Naive thymus-derived CD4-positive, alpha-beta T cell (primary cell): ENCODE measurements around the gene HMX1. TPM values are rescaled to one million over a fixed set of nuclear protein-coding genes. Genes with fewer than 3 reads are reported as not detected.
A peak's percentile ranks its signal among the peaks of the same experiment; 100 is the strongest.

Experiments
- ATAC-seq: fragments of 150-1000 bp; cut with Tn5 transposase; 2 replicates; pipeline ENCODE4 v1.10.0; 2021; ENCODE audit warnings: mild to moderate bottlenecking, moderate library complexity
- CTCF ChIA-PET: fragments of 350-600 bp; sonication (Branson Sonifier 250); formaldehyde crosslinking; loops from one replicate; lab custom pipeline; 2021; ENCODE audit warnings: antibody characterized with exemption; lab: Charles Lee
- POLR2A ChIA-PET: fragments of 350-600 bp; sonication (Branson Sonifier 250); formaldehyde crosslinking; loops from one replicate; lab custom pipeline; 2021; ENCODE audit warnings: antibody characterized with exemption, inconsistent platforms; lab: Charles Lee
- DNase-seq, 9 donors: peaks; one replicate each; pipeline versions ENCODE4 v3.0.0 to v3.0.0-alpha.2; 2020 to 2022; ENCODE audit warnings: mixed read lengths in 1 of 9
- H3K27ac ChIP-seq: one replicate; pipeline ENCODE4 v1.7.0; 2013; ENCODE audit warnings: mild to moderate bottlenecking, low read depth, low read length, moderate library complexity
- H3K27me3 ChIP-seq, 2 donors: one replicate each; pipeline ENCODE4 v1.7.0; 2013; ENCODE audit warnings: low read length in 2 of 2, mild to moderate bottlenecking in 2 of 2, moderate library complexity in 2 of 2; ENCODE audit not compliant: control insufficient read depth in 2 of 2, insufficient read depth in 2 of 2
- H3K36me3 ChIP-seq, 3 experiments: 1 replicate in 2 of 3; 2 replicates in 1 of 3; pipeline ENCODE4 v1.7.0; 2013; ENCODE audit warnings: low read length in 3 of 3, mild to moderate bottlenecking in 3 of 3, moderate library complexity in 1 of 3; ENCODE audit not compliant: insufficient read depth in 3 of 3, control insufficient read depth in 2 of 3
- H3K4me1 ChIP-seq, 2 donors: one replicate each; pipeline ENCODE4 v1.7.0; 2013; ENCODE audit warnings: low read length in 2 of 2, mild to moderate bottlenecking in 2 of 2, moderate library complexity in 1 of 2; ENCODE audit not compliant: control insufficient read depth in 2 of 2, insufficient read depth in 2 of 2
- H3K4me3 ChIP-seq: 2 replicates; pipeline ENCODE4 v1.7.0; 2013; ENCODE audit warnings: mild to moderate bottlenecking, low read length
- H3K9me3 ChIP-seq, 3 experiments: 1 replicate in 2 of 3; 2 replicates in 1 of 3; pipeline ENCODE4 v1.7.0; 2013; ENCODE audit warnings: low read length in 3 of 3; ENCODE audit not compliant: control insufficient read depth in 2 of 3
- H3K27ac Mint-ChIP-seq, 9 donors: one replicate each; pipeline ENCODE4 v1.8.0; 2020 to 2022; ENCODE audit warnings: mixed read lengths in 9 of 9, mild to moderate bottlenecking in 8 of 9, moderate library complexity in 5 of 9, inconsistent platforms in 2 of 9
- H3K27me3 Mint-ChIP-seq, 5 donors: one replicate each; pipeline ENCODE4 v1.8.0; 2021 to 2022; ENCODE audit warnings: mixed read lengths in 5 of 5, mild to moderate bottlenecking in 1 of 5
- H3K36me3 Mint-ChIP-seq, 5 donors: one replicate each; pipeline ENCODE4 v1.8.0; 2020 to 2022; ENCODE audit warnings: mixed read lengths in 5 of 5, mild to moderate bottlenecking in 3 of 5, inconsistent platforms in 1 of 5
- H3K4me1 Mint-ChIP-seq, 7 donors: one replicate each; pipeline ENCODE4 v1.8.0; 2020 to 2022; ENCODE audit warnings: mixed read lengths in 7 of 7, mild to moderate bottlenecking in 3 of 7, inconsistent platforms in 1 of 7
- H3K4me3 Mint-ChIP-seq, 10 donors: one replicate each; pipeline ENCODE4 v1.8.0; 2020 to 2022; ENCODE audit warnings: mild to moderate bottlenecking in 10 of 10, mixed read lengths in 10 of 10, moderate library complexity in 6 of 10, inconsistent platforms in 2 of 10
- H3K9me3 Mint-ChIP-seq, 11 donors: one replicate each; pipeline ENCODE4 v1.8.0; 2020 to 2022; ENCODE audit warnings: mixed read lengths in 11 of 11, mild to moderate bottlenecking in 4 of 11, inconsistent platforms in 1 of 11, moderate library complexity in 1 of 11
- intact Hi-C, 2 donors: fragments of 100-400 bp; cut with micrococcal nuclease; formaldehyde crosslinking; loops; one replicate each; pipeline ENCODE4 v1.15.1; 2023
- polyA plus RNA-seq, 2 donors: library from polyadenylated mRNA; unstranded; fragments of 300-500 nt; fragmentation: Illumina TruSeq; gene quantifications; one replicate each; pipeline ENCODE4 v1.2.3, GENCODE V29; 2021
- total RNA-seq, 6 experiments: library from RNA in 5 of 6; stranded (reverse) in 5 of 6; gene quantifications; 1 replicate in 5 of 6; 2 replicates in 1 of 6; pipeline ENCODE4 v1.2.3 and lab custom pipeline; 2021 to 2026

Gene HMX1
- total and polyA plus RNA-seq, 7 experiments from 2014 or later, result not detected

DNA sequence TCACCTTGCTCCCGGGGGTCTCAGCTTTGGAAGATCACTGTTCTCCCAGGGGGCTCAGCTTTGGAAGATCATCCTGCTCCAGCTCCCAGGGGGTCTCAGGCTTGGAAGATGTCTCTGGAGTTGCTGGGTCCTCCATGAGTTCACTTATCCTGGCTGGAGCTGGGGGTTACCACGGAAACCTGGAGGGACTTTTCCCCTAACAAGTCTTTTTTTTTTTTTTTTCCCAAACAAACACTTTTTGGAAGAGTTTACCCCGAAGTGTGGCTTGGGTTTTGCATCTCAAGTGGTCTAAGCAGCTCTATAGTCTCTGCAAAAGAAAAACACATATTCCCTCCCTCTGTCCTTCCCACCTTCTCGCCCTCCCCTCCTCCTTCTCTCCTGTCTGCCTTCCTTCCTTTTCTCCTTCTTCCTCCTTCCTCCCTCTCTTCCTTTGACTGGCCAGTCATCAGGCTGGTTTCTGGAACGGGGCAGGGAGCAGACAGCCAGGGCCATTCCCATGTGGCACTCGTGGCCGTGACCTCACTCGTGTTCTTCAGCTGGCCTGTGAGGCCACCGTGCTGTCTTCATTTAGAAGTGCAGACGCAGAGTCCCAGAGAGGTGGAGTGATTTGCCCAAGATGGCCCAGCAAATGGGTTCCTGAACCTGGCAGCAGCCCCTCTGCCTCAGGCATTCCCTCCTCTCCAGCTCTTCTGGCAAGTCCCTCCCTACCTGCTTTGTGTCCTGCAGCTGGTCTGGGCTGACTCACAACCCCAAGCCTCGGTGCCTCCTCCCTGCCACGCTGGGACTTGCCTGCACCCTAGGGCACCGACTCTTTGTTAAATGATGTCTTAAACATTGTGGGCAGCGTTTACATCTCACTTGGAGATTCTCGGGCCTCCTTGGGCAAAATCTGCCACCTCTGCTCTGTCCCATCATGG, 25.9 kb upstream of the HMX1 start:
- no peak overlapping the region for H3K27ac Mint-ChIP-seq
- Histone ChIP-seq H3K9me3 (peaks cover 0 to 11% (median 0%) of the 10 kb centered on the region in 3 experiments), H3K27me3 (no peaks in the 10 kb centered on the region), H3K27ac (no peak overlapping the region), H3K4me3 (no peak overlapping the region), H3K36me3 (no peaks in the 10 kb centered on the region), H3K4me1 (no peaks in the 10 kb centered on the region)
- H3K4me3 Mint-ChIP-seq, result no peak overlapping the region
- H3K36me3 Mint-ChIP-seq, result peaks cover 0 to 3% (median 0%) of the 10 kb centered on the region in 5 donors
- H3K4me1 Mint-ChIP-seq, result no peaks in the 10 kb centered on the region
- ChIA-PET POLR2A (no interaction called here), CTCF (no interaction called here)
- ATAC-seq, result no peak
- peaks cover 11 to 23% (median 21%) of the 10 kb centered on the region in 5 donors for H3K27me3 Mint-ChIP-seq
- intact Hi-C loops, result no loop called here
- DNase-seq, result no peak
- peaks cover 2 to 13% (median 7%) of the 10 kb centered on the region in 11 donors for H3K9me3 Mint-ChIP-seq

DNA sequence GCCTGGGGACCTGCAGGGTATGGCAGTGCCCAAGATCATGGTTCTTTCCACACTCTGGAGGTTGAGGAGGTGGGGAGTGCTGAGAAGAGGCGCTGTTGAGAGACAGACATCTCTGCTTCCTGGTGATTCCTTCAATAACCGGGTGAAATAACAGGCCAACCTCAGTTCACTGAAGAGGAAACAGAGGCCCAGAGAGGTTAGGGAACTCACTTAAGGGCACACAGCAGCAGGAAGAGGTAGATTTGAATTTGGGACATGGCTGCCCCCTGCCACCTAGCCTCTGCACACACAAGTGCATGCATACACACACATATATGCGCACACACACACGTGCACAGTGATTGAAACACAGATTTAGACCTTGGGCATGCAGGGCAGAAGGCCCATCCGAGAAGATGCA, 24.9 kb upstream of the HMX1 start:
- H3K36me3 ChIP-seq, result no peaks in the 10 kb centered on the region
- no peak overlapping the region for H3K27ac ChIP-seq
- H3K9me3 Mint-ChIP-seq, result peaks cover 0 to 7% (median 2%) of the 10 kb centered on the region in 11 donors
- DNase-seq (no peak), ATAC-seq (no peak)
- H3K27ac Mint-ChIP-seq, result no peak overlapping the region
- H3K27me3 ChIP-seq, result no peaks in the 10 kb centered on the region
- H3K4me1 ChIP-seq, result no peaks in the 10 kb centered on the region
- intact Hi-C loops, result no loop called here
- H3K36me3 Mint-ChIP-seq, result peaks cover 0 to 1% (median 0%) of the 10 kb centered on the region in 5 donors
- no peak overlapping the region for H3K4me3 ChIP-seq
- H3K9me3 ChIP-seq, result peaks cover 0 to 6% (median 0%) of the 10 kb centered on the region in 3 experiments
- CTCF ChIA-PET, result no interaction called here
- POLR2A ChIA-PET, result no interaction called here
- H3K4me1 Mint-ChIP-seq, result no peaks in the 10 kb centered on the region
- H3K27me3 Mint-ChIP-seq, result peaks cover 11 to 30% (median 22%) of the 10 kb centered on the region in 5 donors
- H3K4me3 Mint-ChIP-seq, result no peak overlapping the region

DNA sequence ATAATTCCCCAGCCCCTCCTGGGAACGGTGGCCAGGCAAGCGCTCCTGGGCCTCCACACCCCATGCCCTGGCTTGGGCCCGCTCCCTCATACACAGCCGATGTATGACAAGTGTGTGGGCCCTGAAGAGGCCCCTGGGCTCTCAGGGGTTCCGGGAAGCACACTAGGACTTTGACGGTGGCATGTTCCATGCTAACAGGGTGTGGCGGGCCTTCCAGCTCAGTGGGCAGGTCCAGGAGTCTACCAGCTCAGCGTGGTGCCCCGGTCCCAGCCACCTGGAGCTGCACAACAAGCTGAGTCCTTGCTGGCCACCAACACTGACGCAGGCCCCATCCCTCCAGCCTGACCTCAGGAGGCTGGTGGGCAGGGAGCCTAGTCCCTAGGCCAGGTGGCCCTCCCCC, 24.4 kb upstream of the HMX1 start:
- H3K4me3 Mint-ChIP-seq, result no peak overlapping the region
- H3K36me3 Mint-ChIP-seq, result no peaks in the 10 kb centered on the region
- H3K27ac Mint-ChIP-seq, result no peak overlapping the region
- H3K27me3 ChIP-seq, result no peaks in the 10 kb centered on the region
- no peaks in the 10 kb centered on the region for H3K36me3 ChIP-seq
- ATAC-seq (no peak), DNase-seq (no peak)
- intact Hi-C loops, result no loop called here
- H3K9me3 Mint-ChIP-seq, result peaks cover 0 to 4% (median 0%) of the 10 kb centered on the region in 11 donors
- H3K9me3 ChIP-seq, result peaks cover 0 to 1% (median 0%) of the 10 kb centered on the region in 3 experiments
- H3K4me1 Mint-ChIP-seq, result no peaks in the 10 kb centered on the region
- H3K27ac ChIP-seq, result no peak overlapping the region
- H3K4me3 ChIP-seq, result no peak overlapping the region
- ChIA-PET POLR2A (no interaction called here), CTCF (no interaction called here)
- H3K27me3 Mint-ChIP-seq, result peaks cover 15 to 34% (median 27%) of the 10 kb centered on the region in 5 donors
- no peaks in the 10 kb centered on the region for H3K4me1 ChIP-seq

DNA sequence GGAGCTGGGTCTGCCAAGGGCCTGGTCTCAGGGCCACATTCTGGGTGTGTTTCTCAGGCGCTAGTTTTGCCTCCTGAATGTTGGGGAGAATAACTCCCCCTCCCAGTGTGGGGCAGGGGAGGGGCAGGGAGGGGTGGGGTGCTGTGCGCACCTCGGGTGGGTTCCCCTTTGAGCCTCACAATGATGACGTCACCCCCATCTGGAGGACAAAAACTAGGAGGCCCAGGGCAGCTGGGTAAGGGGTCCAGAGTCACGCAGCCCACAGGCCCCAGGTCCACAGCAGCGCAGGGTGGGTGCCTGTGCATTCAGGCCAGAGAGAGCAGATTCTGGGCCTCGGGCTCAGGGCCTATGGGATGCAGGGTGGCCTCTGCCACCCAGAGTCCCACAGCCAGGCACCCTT, 23.7 kb upstream of the HMX1 start:
- H3K27me3 Mint-ChIP-seq, result peaks cover 19 to 40% (median 31%) of the 10 kb centered on the region in 5 donors
- DNase-seq (no peak), ATAC-seq (no peak)
- H3K27ac ChIP-seq, result no peak overlapping the region
- no peaks in the 10 kb centered on the region for H3K36me3 Mint-ChIP-seq
- CTCF ChIA-PET, result no interaction called here
- H3K4me3 ChIP-seq, result no peak overlapping the region
- H3K27me3 ChIP-seq, result no peaks in the 10 kb centered on the region
- peaks cover 0 to 3% (median 0%) of the 10 kb centered on the region in 11 donors for H3K9me3 Mint-ChIP-seq
- POLR2A ChIA-PET, result no interaction called here
- H3K4me3 Mint-ChIP-seq, result no peak overlapping the region
- no peaks in the 10 kb centered on the region for H3K36me3 ChIP-seq
- intact Hi-C loops, result no loop called here
- no peak overlapping the region for H3K27ac Mint-ChIP-seq
- H3K4me1 Mint-ChIP-seq, result no peaks in the 10 kb centered on the region
- H3K9me3 ChIP-seq, result no peaks in the 10 kb centered on the region
- H3K4me1 ChIP-seq, result no peaks in the 10 kb centered on the region

DNA sequence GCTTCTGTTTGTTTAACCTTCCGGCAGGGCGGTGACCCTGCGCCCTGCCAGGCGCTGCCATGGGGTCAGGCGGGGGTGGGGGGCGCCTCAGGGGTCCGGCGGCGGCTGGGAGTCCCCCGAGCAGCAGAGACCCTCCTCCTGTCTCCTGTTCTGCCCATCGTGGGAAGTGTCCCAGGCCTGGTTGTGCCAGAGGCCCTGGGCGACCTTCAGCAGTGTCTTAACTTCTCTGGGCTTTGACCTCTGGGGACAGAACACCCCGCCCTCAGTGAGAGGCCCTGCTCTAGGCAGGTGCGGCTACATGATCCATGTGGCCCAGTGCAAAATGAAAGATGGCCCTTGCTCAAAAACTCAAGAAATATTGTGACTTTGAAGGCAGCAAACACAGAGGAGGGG, 22.8 kb upstream of the HMX1 start:
- POLR2A ChIA-PET, result no interaction called here
- Mint-ChIP-seq H3K27me3 (peaks cover 21 to 49% (median 37%) of the 10 kb centered on the region in 5 donors), H3K36me3 (no peaks in the 10 kb centered on the region), H3K27ac (no peak overlapping the region), H3K4me3 (peak overlapping the region in 2 of 10 donors; percentile 7 to 34), H3K9me3 (peaks cover 0 to 2% (median 0%) of the 10 kb centered on the region in 11 donors), H3K4me1 (no peaks in the 10 kb centered on the region)
- no peak for DNase-seq
- no peaks in the 10 kb centered on the region for H3K27me3 ChIP-seq
- no peak for ATAC-seq
- CTCF ChIA-PET, result no interaction called here
- H3K9me3 ChIP-seq, result no peaks in the 10 kb centered on the region
- H3K27ac ChIP-seq, result no peak overlapping the region
- intact Hi-C loops, result no loop called here
- no peak overlapping the region for H3K4me3 ChIP-seq
- H3K4me1 ChIP-seq, result no peaks in the 10 kb centered on the region
- no peaks in the 10 kb centered on the region for H3K36me3 ChIP-seq

DNA sequence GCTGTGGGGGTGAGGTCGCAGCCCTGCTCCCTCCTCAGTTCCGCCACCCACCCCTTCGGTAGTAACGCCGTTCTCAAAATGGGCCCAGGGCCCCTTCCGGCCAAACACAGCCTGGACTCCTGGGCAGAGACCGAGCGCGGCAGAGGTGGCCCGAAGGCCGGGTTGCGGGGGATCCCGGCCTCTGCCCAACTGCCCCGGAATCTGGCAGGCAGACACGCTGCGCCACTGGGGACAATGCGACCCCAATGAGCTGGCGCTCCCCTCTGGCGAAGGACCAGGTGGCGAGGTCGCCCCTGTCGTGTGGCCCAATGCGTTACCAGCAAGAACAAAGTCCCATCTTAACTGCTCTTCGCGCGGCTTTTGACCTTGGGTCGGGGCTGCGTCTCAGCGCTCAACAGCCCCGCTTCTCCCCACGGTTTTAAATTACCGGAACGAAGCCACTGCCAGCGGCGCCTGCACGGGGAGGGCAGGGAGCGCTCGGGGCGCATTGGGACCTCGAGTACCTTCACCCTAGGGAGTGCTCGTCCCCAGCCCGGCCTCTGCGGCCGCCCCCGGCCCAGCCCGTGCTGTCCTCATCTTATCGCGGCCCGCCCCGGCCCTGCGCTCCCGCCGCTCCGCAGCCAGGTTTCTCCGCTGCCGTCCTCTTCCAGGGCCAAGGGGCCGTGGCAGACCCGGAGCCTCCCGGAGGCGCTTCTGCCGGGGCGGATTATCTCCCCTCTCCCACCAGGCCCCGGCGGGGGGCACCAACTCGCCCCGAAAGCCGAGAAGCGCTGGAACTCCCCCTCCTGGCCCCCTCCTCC, 22.2 kb upstream of the HMX1 start:
- ATAC-seq (no peak), DNase-seq (no peak)
- H3K27ac ChIP-seq, result no peak overlapping the region
- H3K36me3 Mint-ChIP-seq, result no peaks in the 10 kb centered on the region
- no peaks in the 10 kb centered on the region for H3K36me3 ChIP-seq
- POLR2A ChIA-PET, result no interaction called here
- H3K9me3 Mint-ChIP-seq, result peaks cover 0 to 2% (median 0%) of the 10 kb centered on the region in 11 donors
- intact Hi-C loops, result no loop called here
- H3K4me1 ChIP-seq, result no peaks in the 10 kb centered on the region
- H3K4me3 ChIP-seq, result no peak overlapping the region
- H3K27ac Mint-ChIP-seq, result no peak overlapping the region
- H3K27me3 ChIP-seq, result peaks cover 0 to 4% of the 10 kb centered on the region in 2 donors
- H3K4me1 Mint-ChIP-seq, result no peaks in the 10 kb centered on the region
- peak overlapping the region in 1 of 10 donors; percentile 7 for H3K4me3 Mint-ChIP-seq
- CTCF ChIA-PET, result no interaction called here
- peaks cover 26 to 55% (median 41%) of the 10 kb centered on the region in 5 donors for H3K27me3 Mint-ChIP-seq
- no peaks in the 10 kb centered on the region for H3K9me3 ChIP-seq
